Measurements from ENCODE around the gene RGS7.
"Not testable (repeated sequence)": the region's sequence is repeated elsewhere in the genome, so short reads cannot be mapped to it uniquely, and the experiment has no call there.

RGS7 gene

GRCh38 chr1:240758777-240759176 lies 598.2 kb downstream of the RGS7 start:
- DNase-seq; in situ Hi-C loops (cut with HindIII; ENCODE audit: low pct_ligation_motif_present, low pct_unique_long_range_greater_than_20kb, low sequenced_read_pairs): not testable (repeated sequence)

- DNase-seq, result no peak
- in situ Hi-C loops (cut with HindIII; ENCODE audit: low pct_ligation_motif_present, low pct_unique_long_range_greater_than_20kb, low sequenced_read_pairs), result no loop called here
Observed at GRCh38 chr1:240758296-240758695, 598.7 kb downstream of the RGS7 start.

GRCh38 chr1:240747907-240748306 lies 609.1 kb downstream of the RGS7 start:
- no peak for DNase-seq
- in situ Hi-C loops (cut with HindIII; ENCODE audit: low pct_ligation_motif_present, low pct_unique_long_range_greater_than_20kb, low sequenced_read_pairs), result no loop called here

- DNase-seq, result no peak
- in situ Hi-C loops (cut with HindIII; ENCODE audit: low pct_ligation_motif_present, low pct_unique_long_range_greater_than_20kb, low sequenced_read_pairs), result no loop called here
Observed at GRCh38 chr1:240743705-240744104, 613.3 kb downstream of the RGS7 start.

DNA sequence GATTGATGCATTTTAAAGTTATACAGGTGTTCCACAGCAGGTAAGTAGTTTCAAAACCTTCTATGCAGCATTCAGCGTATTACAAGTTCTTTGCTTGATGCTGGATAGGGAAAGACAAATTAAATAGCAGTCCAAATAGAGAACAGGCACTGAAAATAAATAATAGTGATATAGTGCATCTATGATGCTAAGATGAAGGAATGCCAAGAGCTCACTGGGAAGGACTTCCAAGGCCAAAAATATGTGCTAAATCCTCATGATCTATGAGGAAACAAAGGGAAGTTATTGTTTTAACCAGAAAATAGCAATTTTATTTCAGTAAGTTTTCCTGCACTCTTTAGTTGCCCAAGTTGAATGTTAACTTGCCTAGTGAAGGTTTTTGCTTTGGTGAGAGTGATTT lies 617.3 kb downstream of the RGS7 start:
- in situ Hi-C loops (cut with HindIII; ENCODE audit: low pct_ligation_motif_present, low pct_unique_long_range_greater_than_20kb, low sequenced_read_pairs), result no loop called here
- DNase-seq, result no peak

- no peak for DNase-seq
- in situ Hi-C loops (cut with HindIII; ENCODE audit: low pct_ligation_motif_present, low pct_unique_long_range_greater_than_20kb, low sequenced_read_pairs), result no loop called here
Observed at GRCh38 chr1:240739139-240739538, 617.9 kb downstream of the RGS7 start.

GRCh38 chr1:240737766-240738265 lies 619.2 kb downstream of the RGS7 start:
- in situ Hi-C loops (cut with HindIII; ENCODE audit: low pct_ligation_motif_present, low pct_unique_long_range_greater_than_20kb, low sequenced_read_pairs), result no loop called here
- no peak for DNase-seq

- no peak for DNase-seq
- in situ Hi-C loops (cut with HindIII; ENCODE audit: low pct_ligation_motif_present, low pct_unique_long_range_greater_than_20kb, low sequenced_read_pairs), result no loop called here
Observed at GRCh38 chr1:240737298-240737697, 619.7 kb downstream of the RGS7 start.

GRCh38 chr1:240734705-240735104 lies 622.3 kb downstream of the RGS7 start:
- in situ Hi-C loops (cut with HindIII; ENCODE audit: low pct_ligation_motif_present, low pct_unique_long_range_greater_than_20kb, low sequenced_read_pairs); DNase-seq: not testable (repeated sequence)

GRCh38 chr1:240734001-240734400 lies 623.0 kb downstream of the RGS7 start:
- DNase-seq, result no peak
- in situ Hi-C loops (cut with HindIII; ENCODE audit: low pct_ligation_motif_present, low pct_unique_long_range_greater_than_20kb, low sequenced_read_pairs), result no loop called here

- in situ Hi-C loops (cut with HindIII; ENCODE audit: low pct_ligation_motif_present, low pct_unique_long_range_greater_than_20kb, low sequenced_read_pairs), result no loop called here
- DNase-seq, result peak; percentile 77
Observed at GRCh38 chr1:240732390-240732789, 624.6 kb downstream of the RGS7 start.

Data from ACHN (cell line).